Measurements from ENCODE around the gene SMCHD1.

DNA sequence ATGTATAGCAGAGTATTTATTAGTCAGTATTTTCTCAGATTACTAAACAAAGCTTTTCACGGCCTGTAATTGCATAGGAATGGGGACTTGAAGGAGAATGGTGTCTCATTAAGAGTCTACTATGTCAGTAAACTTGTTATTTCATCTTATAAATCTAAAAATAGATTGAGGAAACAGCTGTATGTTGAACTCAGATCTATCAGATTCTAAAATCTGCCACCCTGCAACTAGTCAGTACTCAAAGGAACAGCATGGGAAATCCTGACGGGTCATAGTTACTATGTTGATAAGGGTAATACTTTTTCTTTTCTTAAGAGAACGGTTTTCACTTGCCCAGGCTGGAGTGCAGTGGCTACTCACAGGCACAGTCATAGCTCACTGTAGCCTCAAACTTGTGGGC, 121.1 kb downstream of the SMCHD1 start:
- TF ChIP-seq CTCF (IDR thresholded peaks at IDR 0.05) (no peak), EP300 (IDR thresholded peaks at IDR 0.05) (no peak), POLR2A (IDR thresholded peaks at IDR 0.05) (no peak)

All from tibial nerve (tissue), 4 donors.